K562 (cell line): ENCODE results near the gene ITPKB. TPM values are rescaled to one million over a fixed set of nuclear protein-coding genes. Genes with fewer than 3 reads are reported as not detected.

Source experiments
- ATAC-seq: fragments of 200-7000 bp; cut with Tn5 transposase; 3 replicates; pipeline ENCODE4 v1.9.1; 2020; ENCODE audit warnings: moderate library complexity
- BruUV-seq: library from RNA; stranded (reverse); fragments of 400-500 nt; replicated peaks from 2 replicates; lab custom pipeline; 2021; lab: Mats Ljungman, UMichigan
- CTCF ChIA-PET: fragments of 300-600 bp; formaldehyde crosslinking; extraction: SDS; loops from one replicate; lab custom pipeline; 2021; ENCODE audit warnings: low intra/inter-chr PET ratio; lab: Yijun Ruan, JAX
- POLR2A ChIA-PET: fragments of 300-600, 350-650 bp; sonication (Branson Sonifier 250); formaldehyde crosslinking; extraction: SDS; loops from one replicate; lab custom pipeline; 2021; ENCODE audit warnings: antibody characterized with exemption, inconsistent platforms; lab: Yijun Ruan, JAX
- DNase-seq, 4 experiments: peaks; one replicate each; pipeline versions ENCODE4 v3.0.0 to v3.0.0-alpha.2; 2011 to 2018; ENCODE audit warnings: low spot score in 3 of 4, mixed read lengths in 3 of 4; ENCODE audit errors: extremely low read depth in 1 of 4
- FAIRE-seq: peaks from 2 replicates; lab custom pipeline; 2011; peaks lifted over from hg19 to GRCh38; lab: Jason Lieb, UNC
- H2AFZ ChIP-seq: 2 replicates; pipeline ENCODE4 v1.6.0; 2011; ENCODE audit warnings: low read depth, low read length, control low read depth, inconsistent platforms
- H3K27ac ChIP-seq: fragments of 200-600 bp; 3 replicates; pipeline ENCODE4 v1.8.0; 2011; ENCODE audit warnings: low read depth, mild to moderate bottlenecking, control low read depth, inconsistent platforms, low read length, moderate library complexity, mixed read lengths; ENCODE audit errors: extremely low read depth
- H3K27me3 ChIP-seq, 2 experiments: fragments of 300-600 bp in 1 of 2; 2 replicates in 1 of 2; 3 replicates in 1 of 2; pipeline versions ENCODE4 v1.6.0 to v1.8.0; 2011; ENCODE audit warnings: inconsistent platforms in 2 of 2, low read length in 2 of 2, mild to moderate bottlenecking in 1 of 2, mixed read lengths in 1 of 2, moderate library complexity in 1 of 2; ENCODE audit not compliant: control insufficient read depth in 2 of 2, insufficient read depth in 2 of 2
- H3K36me3 ChIP-seq: fragments of 300-600 bp; 3 replicates; pipeline ENCODE4 v1.8.0; 2011; ENCODE audit warnings: mild to moderate bottlenecking, low read length, inconsistent platforms; ENCODE audit not compliant: control insufficient read depth, insufficient read depth
- H3K4me1 ChIP-seq, 2 experiments: fragments of 200-600 bp in 1 of 2; replicated peaks in 1 of 2; 2 replicates in 1 of 2; 3 replicates in 1 of 2; pipeline versions ENCODE4 v1.5.1 to v1.8.0; 2011; ENCODE audit warnings: inconsistent platforms in 2 of 2, low read length in 2 of 2, mild to moderate bottlenecking in 1 of 2, mixed read lengths in 1 of 2, moderate library complexity in 1 of 2; ENCODE audit not compliant: control insufficient read depth in 2 of 2, insufficient read depth in 2 of 2
- H3K4me2 ChIP-seq: 2 replicates; pipeline ENCODE4 v1.6.1; 2011; ENCODE audit warnings: low read length, control low read depth, inconsistent platforms, mixed read lengths; ENCODE audit not compliant: insufficient read depth
- H3K4me3 ChIP-seq: fragments of 200-600 bp; sonication (generic), shearing (Covaris generic); 2 replicates; pipeline ENCODE4 v1.5.1; 2016; ENCODE audit warnings: control low read depth, inconsistent platforms
- H3K79me2 ChIP-seq: fragments of 200-600 bp; 3 replicates; pipeline ENCODE4 v1.8.0; 2011; ENCODE audit warnings: low read length, inconsistent platforms; ENCODE audit not compliant: control insufficient read depth, insufficient read depth
- H3K9ac ChIP-seq, 2 experiments: 2 replicates each; pipeline versions ENCODE4 v1.6.0 to v1.6.1; 2011; ENCODE audit warnings: low read depth in 2 of 2, low read length in 2 of 2, control low read depth in 1 of 2, inconsistent platforms in 1 of 2, mild to moderate bottlenecking in 1 of 2, mixed read lengths in 1 of 2; ENCODE audit not compliant: insufficient read depth in 1 of 2
- H3K9me1 ChIP-seq: one replicate; pipeline ENCODE4 v1.6.0; 2011; ENCODE audit warnings: inconsistent platforms, mild to moderate bottlenecking, low read length, moderate library complexity; ENCODE audit not compliant: control insufficient read depth, insufficient read depth
- H3K9me3 ChIP-seq: replicated peaks from 2 replicates; pipeline ENCODE4 v1.5.1; 2011; ENCODE audit warnings: low read depth, low read length, inconsistent platforms; ENCODE audit not compliant: control insufficient read depth, insufficient read depth
- H4K20me1 ChIP-seq: replicated peaks from 2 replicates; pipeline ENCODE4 v1.6.1; 2011; ENCODE audit warnings: low read length, inconsistent platforms, mixed read lengths; ENCODE audit not compliant: control insufficient read depth, insufficient read depth
- HNRNPK ChIP-seq: fragments of 200-400 bp; formaldehyde crosslinking; IDR thresholded peaks from one replicate; pipeline ENCODE4 v1.6.1; 2018; ENCODE audit warnings: mild to moderate bottlenecking, low read depth, low read length; ENCODE audit not compliant: poor library complexity, severe bottlenecking
- IRF2 ChIP-seq: sonication (generic); formaldehyde crosslinking; IDR thresholded peaks from 2 replicates; pipeline ENCODE4 v1.8.1; 2022; ENCODE audit warnings: mild to moderate bottlenecking, missing genetic modification reagents
- KAT7 ChIP-seq: sonication (generic); formaldehyde crosslinking; IDR thresholded peaks from 2 replicates; pipeline ENCODE4 v1.8.0; 2022; ENCODE audit warnings: missing genetic modification reagents, mild to moderate bottlenecking, borderline replicate concordance
- MAFF ChIP-seq: IDR thresholded peaks from 2 replicates; pipeline ENCODE4 v1.6.1; 2012; ENCODE audit warnings: low read length, improper control_type of control experiment
- MEF2A ChIP-seq: IDR thresholded peaks from 2 replicates; pipeline ENCODE4 v1.6.1; 2011; ENCODE audit warnings: low read depth, mild to moderate bottlenecking, low read length, moderate library complexity; ENCODE audit not compliant: control insufficient read depth
- PATZ1 ChIP-seq: fragments of 250-450 bp; sonication (Bioruptor Pico); IDR thresholded peaks from 2 replicates; pipeline ENCODE4 v1.5.0; 2020; ENCODE audit warnings: mild to moderate bottlenecking, borderline replicate concordance
- SAFB ChIP-seq: fragments of 200-400 bp; formaldehyde crosslinking; IDR thresholded peaks from 2 replicates; pipeline ENCODE4 v1.6.1; 2017; ENCODE audit warnings: low read depth, low read length, borderline replicate concordance
- SRSF3 ChIP-seq: fragments of 200-400 bp; formaldehyde crosslinking; IDR thresholded peaks from 2 replicates; pipeline ENCODE4 v1.6.1; 2016; ENCODE audit warnings: mild to moderate bottlenecking, low read length, moderate library complexity; ENCODE audit not compliant: insufficient read depth
- TEAD1 ChIP-seq, 2 experiments: fragments of 450-650 bp in 1 of 2; sonication (generic) in 1 of 2; formaldehyde crosslinking; IDR thresholded peaks; 2 replicates each; pipeline versions ENCODE4 v1.4.0 to v1.8.0; 2020 to 2022; ENCODE audit warnings: mild to moderate bottlenecking in 2 of 2, missing genetic modification reagents in 1 of 2
- ZNF165 ChIP-seq: fragments of 250-450 bp; sonication (Bioruptor Pico); IDR thresholded peaks from 2 replicates; pipeline ENCODE4 v1.4.0; 2020; ENCODE audit warnings: borderline replicate concordance
- ZNF764 ChIP-seq: fragments of 250-450 bp; sonication (Bioruptor Pico); IDR thresholded peaks from 2 replicates; pipeline ENCODE4 v1.4.0; 2020; ENCODE audit warnings: low read depth, mild to moderate bottlenecking, moderate library complexity
- ZNF785 ChIP-seq: fragments of 250-450 bp; sonication (Bioruptor Pico); IDR thresholded peaks from 2 replicates; pipeline ENCODE4 v1.4.0; 2020; ENCODE audit warnings: mild to moderate bottlenecking
- WGBS: fragments of 100-300 bp; shearing (Covaris generic); methylation state at CpG from one replicate; pipeline ENCODE4 v1.1.6; 2016; ENCODE audit warnings: low coverage, mixed read lengths; ENCODE audit not compliant: insufficient coverage; ENCODE audit errors: missing lambda C conversion rate; 5-methylcytosine and 5-hydroxymethylcytosine counted together
- in situ Hi-C: fragments of 300-500 bp; cut with MboI; formaldehyde crosslinking; loops from 4 replicates; pipeline ENCODE4 v1.15.0; 2018; ENCODE audit warnings: inconsistent platforms, mixed read lengths
- intact Hi-C: fragments of 100-400 bp; cut with micrococcal nuclease; formaldehyde crosslinking; loops from 2 replicates; pipeline ENCODE4 v1.14.2; 2022
- polyA plus RNA-seq, 8 experiments: library from polyadenylated mRNA; depleted of rRNA in 4 of 8; stranded (reverse) in 5 of 8; unstranded in 3 of 8; fragments of >200 nt; fragmentation: Nextera tagmentation in 2 of 8; fragmentation: Illumina TruSeq in 1 of 8; extraction: Ambion mirVana in 2 of 8; extraction: Trizol in 1 of 8; gene quantifications; 2 replicates each; pipeline versions ENCODE4 v1.2.1 to v1.2.3, GENCODE V29; 2011 to 2014; ENCODE audit warnings: inconsistent platforms in 1 of 8, missing spikeins in 1 of 8
- total RNA-seq, 7 experiments: library from RNA; depleted of rRNA in 6 of 7; stranded (reverse); fragments of >200 nt in 6 of 7; fragmentation: Illumina TruSeq in 2 of 7; extraction: Trizol in 2 of 7; gene quantifications; 2 replicates each; pipeline versions ENCODE4 v1.2.1 to v1.2.3, GENCODE V29; 2011 to 2021; ENCODE audit warnings: low replicate concordance in 1 of 7

Gene ITPKB
- total and polyA plus RNA-seq, 9 of the 15 experiments (the other 6 are each of a cell fraction or from before 2014, with no cell fraction given): 0.01 to 0.22 TPM; not detected in 7

DNA sequence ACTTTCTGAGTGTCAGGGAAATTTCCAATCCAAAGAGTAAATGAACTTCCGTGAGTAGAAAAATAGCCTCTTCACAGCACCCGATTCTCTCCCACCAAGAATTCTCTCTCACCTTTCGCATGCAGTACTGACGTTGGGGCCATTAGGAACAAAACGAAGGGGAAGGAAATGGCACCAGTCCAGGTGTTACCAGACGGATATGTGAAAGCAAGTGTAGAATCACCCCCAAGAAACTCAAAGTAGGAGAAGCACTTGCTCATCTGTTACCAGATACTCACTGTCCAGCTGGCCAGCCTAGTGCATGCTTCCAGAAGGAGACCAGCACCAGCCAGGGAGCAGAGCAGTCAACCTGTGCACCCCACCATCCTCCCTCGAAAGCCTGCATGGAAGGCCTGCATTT lies 55.1 kb downstream of the ITPKB start:
- no peak for FAIRE-seq
- H3K79me2 ChIP-seq: no peaks in the 10 kb centered on the region
- no peak overlapping the region for H3K4me2 ChIP-seq
- H3K27ac ChIP-seq: no peak overlapping the region
- BruUV-seq: no TSS peak
- no peak overlapping the region for H3K4me3 ChIP-seq
- H3K4me1 ChIP-seq: peaks cover 4 to 6% of the 10 kb centered on the region in 2 experiments; a peak in 3 of 5 replicates
- TF ChIP-seq SAFB (no peak), IRF2 (no peak), ZNF785 (CRISPR knock-in tag) (no peak), MEF2A (no peak), MAFF (no peak), KAT7 (no peak), PATZ1 (CRISPR knock-in tag) (no peak), SRSF3 (no peak), HNRNPK (no peak), ZNF764 (CRISPR knock-in tag) (no peak), TEAD1 (CRISPR knock-in tag; IDR thresholded peaks at IDR 0.05) (no peak), ZNF165 (CRISPR knock-in tag) (no peak)
- H3K9me3 ChIP-seq: no peaks in the 10 kb centered on the region
- intact Hi-C loops (no loop called here), in situ Hi-C loops (no loop called here)
- ATAC-seq: no peak
- peaks cover 44 to 68% of the 10 kb centered on the region in 2 experiments for H3K27me3 ChIP-seq
- ChIA-PET POLR2A (no interaction called here), CTCF (no interaction called here)
- H4K20me1 ChIP-seq: no peaks in the 10 kb centered on the region
- no peak overlapping the region for H3K9ac ChIP-seq
- H3K36me3 ChIP-seq: no peaks in the 10 kb centered on the region
- H2AFZ ChIP-seq: no peak overlapping the region
- under 1% methylated on average over 7 of the region's 7 CpGs for WGBS
- H3K9me1 ChIP-seq: no peaks in the 10 kb centered on the region
- DNase-seq: no peak
